ENCODE results near the gene USP25.

USP25 gene

DNA sequence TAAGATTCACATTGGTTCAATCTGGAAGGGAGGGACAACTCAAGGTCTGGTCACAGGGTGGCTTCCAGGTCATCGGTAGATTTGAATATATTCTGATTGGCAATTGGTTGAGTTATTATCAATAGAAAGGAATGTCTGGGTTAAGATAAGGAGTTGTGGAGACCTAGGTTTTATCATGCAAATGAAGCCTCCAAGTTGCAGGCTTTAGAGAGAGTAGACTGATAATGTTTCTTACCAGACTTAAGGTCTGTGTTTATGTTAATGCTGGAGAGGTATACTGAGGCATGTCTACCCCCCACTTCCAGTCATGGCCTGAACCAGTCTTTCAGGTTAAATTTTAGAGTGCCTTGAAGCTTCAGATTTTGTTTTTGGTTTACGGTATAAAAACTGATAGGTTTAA, 29.7 kb downstream of the USP25 start:
- Mint-ChIP-seq H3K36me3 (ENCODE audit: low read depth) (peaks cover 70% of the 10 kb centered on the region), H3K27me3 (ENCODE audit: low read depth) (no peaks in the 10 kb centered on the region), H3K9me3 (peaks cover 24% of the 10 kb centered on the region), H3K4me3 (no peak overlapping the region), H3K27ac (no peak overlapping the region), H3K4me1 (peaks cover 5% of the 10 kb centered on the region)
- TF ChIP-seq, protein P1, sequence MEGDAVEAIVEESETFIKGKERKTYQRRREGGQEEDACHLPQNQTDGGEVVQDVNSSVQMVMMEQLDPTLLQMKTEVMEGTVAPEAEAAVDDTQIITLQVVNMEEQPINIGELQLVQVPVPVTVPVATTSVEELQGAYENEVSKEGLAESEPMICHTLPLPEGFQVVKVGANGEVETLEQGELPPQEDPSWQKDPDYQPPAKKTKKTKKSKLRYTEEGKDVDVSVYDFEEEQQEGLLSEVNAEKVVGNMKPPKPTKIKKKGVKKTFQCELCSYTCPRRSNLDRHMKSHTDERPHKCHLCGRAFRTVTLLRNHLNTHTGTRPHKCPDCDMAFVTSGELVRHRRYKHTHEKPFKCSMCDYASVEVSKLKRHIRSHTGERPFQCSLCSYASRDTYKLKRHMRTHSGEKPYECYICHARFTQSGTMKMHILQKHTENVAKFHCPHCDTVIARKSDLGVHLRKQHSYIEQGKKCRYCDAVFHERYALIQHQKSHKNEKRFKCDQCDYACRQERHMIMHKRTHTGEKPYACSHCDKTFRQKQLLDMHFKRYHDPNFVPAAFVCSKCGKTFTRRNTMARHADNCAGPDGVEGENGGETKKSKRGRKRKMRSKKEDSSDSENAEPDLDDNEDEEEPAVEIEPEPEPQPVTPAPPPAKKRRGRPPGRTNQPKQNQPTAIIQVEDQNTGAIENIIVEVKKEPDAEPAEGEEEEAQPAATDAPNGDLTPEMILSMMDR (IDR thresholded peaks at IDR 0.05; ENCODE audit: unreplicated experiment in 3 of 3): no peak

DNA sequence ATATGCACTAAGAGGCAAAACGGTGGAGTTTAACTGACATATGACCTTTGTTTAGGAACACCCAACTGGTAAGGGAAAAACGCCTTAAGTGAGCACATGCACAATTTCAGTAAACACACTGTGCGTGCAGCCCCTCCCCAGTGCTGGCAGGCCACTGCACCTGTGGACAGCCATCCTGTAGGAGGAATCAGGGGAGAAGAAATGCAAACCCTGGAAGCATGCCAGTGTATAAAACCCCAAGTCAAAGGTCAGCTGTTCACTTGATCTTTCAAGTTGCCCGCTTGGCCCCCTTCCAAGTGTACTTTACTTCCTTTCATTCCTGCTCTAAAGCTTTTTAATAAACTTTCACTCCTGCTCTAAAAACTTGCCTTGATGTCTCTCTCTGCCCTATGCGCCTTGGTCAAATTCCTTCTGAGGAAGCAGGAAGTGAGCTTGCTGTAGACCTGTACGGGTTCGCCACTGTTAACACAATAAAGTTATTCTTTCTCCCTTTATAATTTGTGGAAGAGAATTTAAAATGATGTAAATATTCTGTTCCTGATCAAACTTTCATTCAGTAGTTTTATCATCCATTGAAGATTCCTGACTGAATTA, 31.8 kb downstream of the USP25 start:
- TF ChIP-seq, protein P1 (IDR thresholded peaks at IDR 0.05; ENCODE audit: unreplicated experiment in 3 of 3): no peak
- Mint-ChIP-seq H3K4me1 (peaks cover 4% of the 10 kb centered on the region), H3K4me3 (no peak overlapping the region), H3K9me3 (peaks cover 19% of the 10 kb centered on the region), H3K27me3 (ENCODE audit: low read depth) (no peaks in the 10 kb centered on the region), H3K36me3 (ENCODE audit: low read depth) (peaks cover 63% of the 10 kb centered on the region), H3K27ac (peak overlapping the region in 1 of 3 experiments; percentile 13)

DNA sequence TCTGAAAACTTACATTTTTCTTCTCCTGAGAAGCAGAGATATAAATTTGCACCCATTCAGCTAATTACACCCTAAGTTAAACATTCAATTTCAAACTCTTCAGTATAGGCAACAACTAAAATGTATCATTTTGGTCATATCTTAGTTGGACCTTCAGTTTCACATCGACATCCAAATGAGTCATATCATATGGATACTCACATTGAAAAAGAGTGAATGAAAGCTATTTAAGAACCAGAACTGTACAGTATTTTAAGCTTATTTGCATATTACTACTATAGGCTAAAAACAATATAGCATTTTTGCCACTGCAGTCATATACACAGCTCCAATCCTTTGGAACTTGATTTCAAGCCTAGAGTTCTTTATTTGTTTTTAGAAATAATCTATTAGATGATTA, 33.6 kb downstream of the USP25 start:
- Mint-ChIP-seq H3K36me3 (ENCODE audit: low read depth) (peaks cover 58% of the 10 kb centered on the region), H3K27ac (no peak overlapping the region), H3K9me3 (peaks cover 11% of the 10 kb centered on the region), H3K27me3 (ENCODE audit: low read depth) (no peaks in the 10 kb centered on the region), H3K4me3 (no peak overlapping the region), H3K4me1 (peaks cover 19% of the 10 kb centered on the region)
- TF ChIP-seq, protein P1 (IDR thresholded peaks at IDR 0.05; ENCODE audit: unreplicated experiment in 3 of 3): no peak

DNA sequence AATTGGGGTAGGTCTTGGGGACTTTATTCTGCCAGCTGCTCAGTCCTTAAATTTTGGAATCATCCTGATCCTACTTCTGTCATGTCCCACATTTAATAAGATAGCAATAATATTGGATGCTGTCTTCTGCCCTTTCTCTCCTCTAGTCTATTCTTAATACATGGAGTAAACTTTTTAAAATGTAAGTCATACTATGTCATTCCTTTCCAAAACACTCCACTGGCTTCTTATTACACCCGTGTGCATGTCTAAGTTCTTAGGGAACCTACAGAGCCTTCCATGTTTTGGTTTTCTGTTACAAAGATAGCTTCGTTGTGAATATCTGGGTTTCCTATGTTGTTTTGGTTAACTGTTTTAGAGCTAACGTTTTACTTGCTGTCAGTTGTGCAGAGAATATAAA, 35.1 kb downstream of the USP25 start:
- H3K27ac Mint-ChIP-seq: no peak overlapping the region
- no peak overlapping the region for H3K4me3 Mint-ChIP-seq
- H3K27me3 Mint-ChIP-seq (ENCODE audit: low read depth): no peaks in the 10 kb centered on the region
- TF ChIP-seq, protein P1 (IDR thresholded peaks at IDR 0.05; ENCODE audit: unreplicated experiment in 3 of 3): no peak
- H3K36me3 Mint-ChIP-seq (ENCODE audit: low read depth): peaks cover 57% of the 10 kb centered on the region
- H3K9me3 Mint-ChIP-seq: peaks cover 11% of the 10 kb centered on the region
- H3K4me1 Mint-ChIP-seq: peaks cover 21% of the 10 kb centered on the region

DNA sequence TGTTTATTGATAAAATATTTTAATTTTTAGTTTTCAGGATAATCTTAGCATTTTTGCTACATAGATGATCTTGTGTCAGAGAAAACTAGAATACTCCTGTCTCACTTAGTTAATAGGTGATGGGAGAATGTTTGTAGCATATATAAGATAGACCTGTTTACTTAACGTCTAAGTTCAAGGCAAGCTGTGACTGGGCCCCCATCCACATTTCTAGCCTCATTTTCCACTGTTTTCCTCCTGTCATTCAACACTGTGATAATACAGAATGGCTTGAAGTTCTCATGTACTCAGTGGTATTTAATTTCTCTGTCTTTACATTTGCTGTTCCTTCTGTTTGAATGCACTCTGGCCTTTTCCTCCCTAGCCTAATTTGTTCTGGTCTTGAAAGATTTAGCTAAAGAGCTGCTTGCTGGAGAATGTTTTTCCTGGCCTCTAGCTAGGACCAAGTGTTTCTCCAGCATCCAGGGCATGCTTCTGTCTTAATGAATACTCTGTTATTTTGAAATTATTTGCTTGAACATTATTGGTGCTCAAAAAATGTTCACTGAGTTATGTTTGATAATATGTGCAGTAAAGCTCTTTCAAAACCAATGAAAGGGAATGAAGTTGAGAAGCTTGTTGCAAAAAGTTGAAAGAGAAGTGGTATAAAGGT, 37.3 kb downstream of the USP25 start:
- Mint-ChIP-seq H3K9me3 (no peaks in the 10 kb centered on the region), H3K27me3 (ENCODE audit: low read depth) (no peaks in the 10 kb centered on the region), H3K36me3 (ENCODE audit: low read depth) (peaks cover 53% of the 10 kb centered on the region), H3K4me1 (peaks cover 31% of the 10 kb centered on the region), H3K27ac (peak overlapping the region; percentile 22 to 86 (median 48)), H3K4me3 (no peak overlapping the region)
- TF ChIP-seq, protein P1 (IDR thresholded peaks at IDR 0.05; ENCODE audit: unreplicated experiment in 3 of 3): no peak

All from nephron (organoid).